Adipose tissue (tissue), 3 donors: Measurements from ENCODE around the gene ZBTB8A. TPM values are rescaled to one million over a fixed set of nuclear protein-coding genes. Genes with fewer than 3 reads are reported as not detected.
"Not testable (repeated sequence)": the region's sequence is repeated elsewhere in the genome, so short reads cannot be mapped to it uniquely, and the experiment has no call there.

Source experiments
- H3K27ac ChIP-seq: one replicate; pipeline ENCODE4 v1.5.1; 2013; ENCODE audit warnings: low read depth, low read length
- WGBS, 3 donors: extraction: QIAGEN DNeasy Blood & Tissue Kit; methylation state at CpG; one replicate each; pipeline ENCODE4 v1.1.7; 2013; 5-methylcytosine and 5-hydroxymethylcytosine counted together
- polyA plus RNA-seq, 3 donors: library from polyadenylated mRNA; stranded (reverse); fragments of 200-250 nt; gene quantifications; one replicate each; pipeline ENCODE4 v1.2.3, GENCODE V29; 2013
- donor health status: healthy with polysubstance abuse.
- donor health status: Bipolar disorder and iron deficiency.
- donor health status: healthy.

Gene ZBTB8A
- polyA plus RNA-seq, 3 donors: 1.9 to 2.2 (median 2.1) TPM

- not testable (repeated sequence) for H3K27ac ChIP-seq
- WGBS, 3 donors: 85 to 89% (median 89%) methylated on average over 10 of the region's 10 CpGs
Measured at GRCh38 chr1:32528550-32528949, 10.7 kb upstream of the ZBTB8A start.

GRCh38 chr1:32533792-32534327 lies 5.4 kb upstream of the ZBTB8A start:
- 51 to 84% (median 59%) methylated on average over 4 of the region's 4 CpGs for WGBS, 3 donors
- H3K27ac ChIP-seq: no peak overlapping the region

- WGBS, 3 donors: 57 to 72% (median 57%) methylated on average over 4 of the region's 4 CpGs
- no peak overlapping the region for H3K27ac ChIP-seq
Measured at GRCh38 chr1:32536117-32536516, 3.1 kb upstream of the ZBTB8A start.

- no peak overlapping the region for H3K27ac ChIP-seq
- 66 to 87% (median 86%) methylated on average over 3 of the region's 3 CpGs for WGBS, 3 donors
Measured at GRCh38 chr1:32536764-32537163, 2.5 kb upstream of the ZBTB8A start.

- H3K27ac ChIP-seq: no peak overlapping the region
- WGBS, 3 donors: 4 to 13% (median 5%) methylated on average over 27 to 102 of the region's 102 CpGs
Measured at GRCh38 chr1:32539584-32540571, 651 bp downstream of the ZBTB8A start.

GRCh38 chr1:32540605-32541004 lies 1.4 kb downstream of the ZBTB8A start:
- H3K27ac ChIP-seq: no peak overlapping the region
- 59 to 71% (median 66%) methylated on average over 3 of the region's 3 CpGs for WGBS, 3 donors

GRCh38 chr1:32541064-32541566 lies 1.9 kb downstream of the ZBTB8A start:
- H3K27ac ChIP-seq: no peak overlapping the region
- WGBS, 3 donors: 93 to 100% (median 96%) methylated on average over 2 of the region's 2 CpGs

- H3K27ac ChIP-seq: no peak overlapping the region
- 87 to 89% (median 88%) methylated on average over 4 of the region's 4 CpGs for WGBS, 3 donors
Measured at GRCh38 chr1:32546611-32547010, 7.4 kb downstream of the ZBTB8A start.

GRCh38 chr1:32549616-32550015 lies 10.4 kb downstream of the ZBTB8A start:
- H3K27ac ChIP-seq: no peak overlapping the region
- WGBS, 3 donors: 73 to 85% (median 81%) methylated on average over 3 of the region's 3 CpGs

- no peak overlapping the region for H3K27ac ChIP-seq
- WGBS, 3 donors: 93 to 98% (median 95%) methylated on average over 3 of the region's 3 CpGs
Measured at GRCh38 chr1:32554288-32554687, 15.1 kb downstream of the ZBTB8A start.

- H3K27ac ChIP-seq: not testable (repeated sequence)
- 97 to 98% (median 97%) methylated on average over 5 of the region's 5 CpGs for WGBS, 3 donors
Measured at GRCh38 chr1:32557035-32557434, 17.8 kb downstream of the ZBTB8A start.

GRCh38 chr1:32557812-32558211 lies 18.6 kb downstream of the ZBTB8A start:
- WGBS, 3 donors: 79 to 95% (median 94%) methylated on average over 1 of the region's 1 CpG
- no peak overlapping the region for H3K27ac ChIP-seq

GRCh38 chr1:32568929-32569328 lies 29.7 kb downstream of the ZBTB8A start:
- no peak overlapping the region for H3K27ac ChIP-seq
- 63 to 83% (median 80%) methylated on average over 2 of the region's 2 CpGs for WGBS, 3 donors

- H3K27ac ChIP-seq: no peak overlapping the region
- WGBS, 3 donors: 86 to 89% (median 88%) methylated on average over 10 of the region's 10 CpGs
Measured at GRCh38 chr1:32580348-32581017, 41.3 kb downstream of the ZBTB8A start.

- no peak overlapping the region for H3K27ac ChIP-seq
- WGBS, 3 donors: 92 to 95% (median 94%) methylated on average over 9 of the region's 9 CpGs
Measured at GRCh38 chr1:32592943-32593342, 53.7 kb downstream of the ZBTB8A start.

GRCh38 chr1:32600034-32600433 lies 60.8 kb downstream of the ZBTB8A start:
- H3K27ac ChIP-seq: no peak overlapping the region
- 93 to 96% (median 94%) methylated on average over 2 of the region's 2 CpGs for WGBS, 3 donors

GRCh38 chr1:32605711-32606424 lies 66.6 kb downstream of the ZBTB8A start:
- WGBS, 3 donors: 95 to 98% (median 95%) methylated on average over 17 of the region's 17 CpGs
- H3K27ac ChIP-seq: no peak overlapping the region

- no peak overlapping the region for H3K27ac ChIP-seq
- 91 to 92% (median 92%) methylated on average over 11 of the region's 11 CpGs for WGBS, 3 donors
Measured at GRCh38 chr1:32606565-32607371, 67.5 kb downstream of the ZBTB8A start.
